HS-5 (cell line): ENCODE measurements around the gene FLVCR1.
"Not testable (repeated sequence)": the region's sequence is repeated elsewhere in the genome, so short reads cannot be mapped to it uniquely, and the experiment has no call there.

ENCODE experiments used
- DNase-seq: peaks from one replicate; pipeline ENCODE4 v3.0.0-alpha.2; 2012; ENCODE audit warnings: low read depth

The FLVCR1 gene

DNA sequence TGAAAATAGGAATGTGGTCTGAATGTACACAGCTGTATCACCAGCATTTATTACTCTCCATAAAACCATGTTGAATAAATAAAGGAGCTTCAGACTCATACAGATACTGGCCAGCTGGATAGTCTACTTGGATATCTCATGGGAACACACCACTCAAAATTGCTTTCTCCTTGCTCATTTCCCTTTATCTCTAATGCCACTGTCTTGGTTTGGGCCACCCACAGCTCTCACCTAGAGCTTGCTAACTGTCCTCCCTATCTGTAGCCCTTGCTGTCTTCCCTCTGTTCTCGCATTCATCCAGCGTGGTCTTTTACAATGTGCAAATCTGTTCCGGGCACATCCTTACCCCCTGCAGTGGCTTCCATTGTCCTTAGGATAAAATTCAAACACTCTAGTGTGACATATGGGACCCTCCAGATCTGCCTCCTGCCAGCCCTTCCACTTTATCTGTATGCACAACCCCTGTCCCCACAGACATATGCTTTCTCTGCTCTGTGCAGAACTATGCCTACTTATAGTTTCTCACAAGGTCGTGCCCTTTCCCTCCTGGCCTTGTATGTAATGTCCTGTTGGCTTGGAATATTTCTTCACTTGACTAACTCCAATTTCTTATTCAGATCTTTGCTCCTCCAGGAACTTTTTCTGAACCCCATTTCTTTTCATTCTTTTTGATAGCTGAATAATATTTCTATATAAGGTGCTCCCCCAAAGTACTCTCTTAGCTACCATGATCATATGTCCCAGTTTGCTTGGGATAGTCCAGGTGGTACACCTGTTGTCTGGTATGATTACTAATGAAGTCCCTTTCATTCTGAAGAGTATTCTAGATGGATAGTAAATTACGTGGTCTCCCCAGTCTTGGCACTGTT, 2.9 kb downstream of the FLVCR1 start:
- DNase-seq: no peak

DNA sequence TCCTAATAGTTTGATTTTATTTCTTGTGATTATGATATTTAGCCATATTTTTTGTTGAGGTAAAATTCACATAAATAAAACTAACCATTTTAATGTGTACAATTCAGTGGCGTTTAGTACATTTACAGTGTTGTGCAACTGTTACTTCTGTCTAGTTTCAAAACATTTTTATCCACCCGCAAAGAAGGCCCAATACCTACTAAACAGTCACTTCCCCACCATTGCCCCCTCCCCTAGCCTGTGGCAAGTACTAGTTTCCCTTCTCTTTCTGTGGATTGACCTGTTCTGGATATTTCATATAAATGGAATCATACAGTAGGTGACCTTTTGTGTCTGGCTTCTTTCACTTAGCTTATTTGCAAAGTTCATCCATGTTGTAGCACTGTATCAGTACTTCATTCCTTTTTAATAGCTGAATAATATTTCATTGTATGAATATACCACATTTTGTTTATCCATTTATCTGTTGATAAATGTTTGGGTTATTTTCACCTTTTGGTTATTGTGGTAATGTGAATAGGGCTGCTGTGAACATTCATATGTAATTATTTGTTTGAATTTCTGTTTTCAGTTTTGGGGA, 4.1 kb downstream of the FLVCR1 start:
- no peak for DNase-seq

DNA sequence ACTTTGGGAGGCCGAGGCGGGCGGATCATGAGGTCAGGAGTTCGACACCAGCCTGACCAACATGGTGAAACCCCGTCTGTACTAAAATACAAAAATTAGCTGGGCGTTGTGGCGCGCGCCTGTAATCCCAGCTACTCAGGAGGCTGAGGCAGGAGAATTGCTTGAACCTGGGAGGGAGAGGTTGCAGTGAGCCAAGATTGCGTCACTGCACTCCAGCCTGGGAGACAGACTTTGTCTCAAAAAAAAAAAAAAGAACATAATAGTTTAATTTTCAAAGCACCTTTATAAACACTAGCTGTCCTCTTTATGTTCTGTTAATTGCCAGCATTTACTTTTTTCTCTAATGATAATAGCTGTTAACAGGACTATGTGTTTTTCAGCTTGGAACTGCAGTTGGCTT, 5.3 kb downstream of the FLVCR1 start:
- DNase-seq: not testable (repeated sequence)

DNA sequence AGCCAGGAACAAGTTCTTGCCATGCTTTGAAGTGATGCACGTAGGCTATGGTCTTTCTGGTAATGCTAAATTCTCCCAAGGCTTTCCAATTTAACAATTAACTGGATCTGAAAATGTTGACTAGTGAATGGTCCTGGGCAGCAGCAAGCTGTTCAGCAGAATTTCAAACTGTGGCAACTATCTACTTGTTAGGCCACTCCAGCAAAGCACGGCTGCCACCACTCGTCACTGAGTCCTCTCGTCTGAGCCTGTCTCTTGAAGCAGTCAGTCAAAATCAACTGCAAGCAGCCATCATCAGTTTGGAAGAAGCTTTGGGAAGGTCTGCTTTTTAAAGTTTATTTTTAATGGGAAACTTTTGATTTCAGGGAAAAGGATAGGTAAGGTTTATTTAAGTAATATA, 6.1 kb downstream of the FLVCR1 start:
- no peak for DNase-seq

DNA sequence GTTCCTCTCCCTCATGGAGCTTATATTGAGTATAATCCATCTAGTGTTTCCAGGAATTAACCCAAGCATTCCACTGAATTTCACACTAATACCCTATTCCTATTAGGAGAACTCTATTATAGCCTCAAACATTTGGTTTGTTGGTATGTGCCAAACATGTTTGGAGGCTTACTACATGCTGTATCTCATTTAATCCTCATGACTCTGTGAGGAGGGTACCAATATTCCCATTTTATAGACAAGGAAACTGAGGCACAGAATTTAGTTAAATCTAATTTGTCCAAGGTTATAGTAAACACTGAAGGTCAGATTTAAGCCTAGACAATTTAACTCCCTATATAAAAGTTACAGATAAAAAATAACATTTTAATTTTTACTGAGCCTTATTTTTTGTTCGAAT, 9.1 kb downstream of the FLVCR1 start:
- no peak for DNase-seq

DNA sequence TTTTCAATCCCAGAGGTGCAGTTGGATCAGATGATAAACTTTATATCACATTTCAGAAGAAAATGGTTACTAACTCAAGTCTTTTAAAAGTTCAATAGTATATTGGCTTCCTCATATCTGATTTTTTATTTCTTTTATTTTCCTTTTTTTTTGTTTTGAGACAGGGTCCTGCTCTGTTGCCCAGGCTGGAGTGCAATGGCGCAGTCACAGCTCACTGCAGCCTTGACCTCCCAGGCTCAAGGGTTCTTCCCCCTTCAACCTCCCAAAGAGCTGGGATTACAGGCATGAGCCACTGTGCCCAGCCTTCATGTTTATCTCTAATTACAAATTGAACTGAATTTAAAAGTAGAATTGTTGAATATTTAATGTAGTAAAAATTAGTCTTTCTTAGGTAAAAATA, 13.9 kb downstream of the FLVCR1 start:
- no peak for DNase-seq

DNA sequence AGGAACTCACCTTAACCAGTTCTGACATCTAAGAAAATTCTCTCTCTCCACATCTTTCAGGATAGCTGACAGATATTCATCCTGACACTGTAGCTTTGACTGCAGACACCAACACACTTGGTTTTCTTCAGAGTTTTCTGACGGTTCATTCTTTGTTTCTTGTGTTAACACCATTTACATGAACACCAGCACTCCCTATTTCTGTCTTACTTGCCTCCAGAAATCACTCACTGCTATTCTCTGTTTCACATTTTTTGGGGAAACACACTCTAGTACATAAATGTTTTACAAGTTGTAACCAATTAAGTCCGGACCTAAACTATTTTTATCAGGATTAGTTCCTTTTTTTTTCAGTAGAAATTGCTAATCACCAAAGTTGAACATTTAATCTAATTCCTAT, 15.4 kb downstream of the FLVCR1 start:
- DNase-seq: no peak

DNA sequence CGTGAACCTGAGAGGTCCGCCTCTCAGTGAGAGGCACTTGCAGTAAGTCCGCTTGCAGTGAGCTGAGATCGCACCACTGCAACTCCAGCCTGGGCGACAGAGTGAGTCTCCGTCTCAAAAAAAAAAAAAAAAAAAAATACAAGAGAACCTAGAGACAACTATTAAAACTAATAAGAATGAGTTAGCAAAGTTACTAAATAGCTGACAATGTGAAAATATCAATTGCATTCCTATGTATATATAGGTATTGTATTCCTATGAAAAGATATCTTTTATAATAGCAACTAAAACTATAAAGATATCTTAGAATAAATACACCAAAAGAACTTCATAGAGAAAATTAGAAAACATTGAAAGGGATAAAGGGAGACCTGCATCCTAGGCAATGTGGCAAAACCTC, 20.3 kb downstream of the FLVCR1 start:
- no peak for DNase-seq

DNA sequence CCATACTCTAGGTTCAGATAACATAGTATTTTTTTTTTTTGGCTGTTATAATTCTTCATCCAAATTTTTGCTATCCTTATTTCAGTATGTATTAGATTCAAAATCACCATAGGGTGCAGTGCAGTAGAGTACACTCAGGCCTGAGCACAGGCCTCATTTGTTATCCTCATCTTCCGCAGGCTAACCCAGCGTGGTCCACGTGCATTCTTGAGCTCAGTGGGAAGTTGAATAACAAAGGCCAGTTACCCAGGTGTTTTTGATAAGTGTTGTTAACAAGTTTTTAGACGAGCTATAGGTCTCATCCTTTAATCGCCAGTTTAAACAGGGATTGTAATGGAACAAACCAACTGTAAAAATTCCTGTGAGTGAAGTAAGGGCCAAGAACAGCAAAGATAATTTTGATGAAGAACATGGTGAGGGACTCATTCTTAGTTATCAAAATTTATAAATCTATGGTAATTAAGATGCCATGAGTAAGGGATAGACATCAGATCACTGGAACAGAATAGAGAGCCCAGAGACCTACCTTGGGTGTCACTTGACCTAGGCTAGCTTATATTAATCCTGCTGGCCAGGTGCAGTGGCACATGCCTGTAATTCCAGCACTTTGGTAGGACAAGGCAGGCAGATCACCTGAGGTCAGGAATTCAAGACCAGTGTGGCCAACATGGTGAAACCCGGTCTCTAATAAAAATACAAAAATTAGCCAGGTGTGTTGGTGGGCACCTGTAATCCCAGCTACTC, 22.0 kb downstream of the FLVCR1 start:
- no peak for DNase-seq

DNA sequence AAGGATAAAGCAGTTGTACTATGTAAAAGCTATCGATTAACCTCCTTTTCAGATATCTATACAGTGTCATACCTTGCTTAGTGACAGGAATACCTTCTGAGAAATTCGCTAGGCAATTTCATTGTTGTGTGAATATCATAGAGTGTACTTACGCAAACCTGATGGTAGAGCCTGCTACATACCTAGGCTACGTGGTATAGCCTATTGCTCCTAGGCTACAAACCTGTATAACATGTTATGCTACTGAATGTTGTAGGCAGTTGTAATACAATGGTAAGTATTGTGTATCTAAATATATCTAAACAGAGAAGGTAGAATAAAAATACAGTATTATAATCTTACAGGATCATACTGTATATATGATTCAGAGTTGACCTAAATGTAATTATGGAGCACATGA, 26.5 kb downstream of the FLVCR1 start:
- no peak for DNase-seq

DNA sequence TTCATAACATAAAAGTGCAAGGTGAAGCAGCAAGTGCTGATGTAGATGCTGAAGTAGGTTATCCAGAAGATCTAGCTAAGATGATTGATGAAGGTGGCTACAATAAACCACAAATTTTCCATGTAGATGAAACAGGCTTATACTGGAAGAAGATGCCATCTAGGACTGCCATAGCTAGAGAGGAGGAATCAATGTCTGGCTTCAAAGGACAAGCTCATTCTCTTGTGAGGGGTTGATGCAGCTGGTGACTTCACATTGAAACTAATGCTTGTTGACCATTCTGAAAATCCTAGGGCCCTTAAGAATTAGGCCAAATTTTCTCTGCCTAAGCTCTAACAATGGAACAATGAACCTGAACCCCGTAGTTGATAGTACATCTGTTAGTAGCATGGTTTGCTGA, 34.0 kb downstream of the FLVCR1 start:
- DNase-seq: no peak

DNA sequence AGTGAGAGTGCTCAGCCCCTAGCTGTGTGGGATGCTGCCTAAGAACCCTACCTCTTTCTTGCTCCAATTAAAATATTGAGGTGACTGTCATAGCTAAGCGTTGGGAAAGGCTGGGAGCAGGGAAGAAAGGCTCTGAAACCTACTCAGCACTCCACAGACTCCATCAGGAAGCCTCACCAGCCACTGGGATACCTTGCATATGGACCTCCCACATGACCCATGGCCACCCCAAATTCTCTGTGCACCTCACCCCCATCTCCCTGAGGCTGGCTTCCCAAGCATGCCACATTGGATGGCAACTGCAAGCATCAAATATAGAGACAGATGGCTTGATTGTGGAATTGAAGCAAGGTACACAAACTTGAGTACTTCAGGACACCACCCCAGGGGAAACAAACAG, 41.8 kb downstream of the FLVCR1 start:
- no peak for DNase-seq

DNA sequence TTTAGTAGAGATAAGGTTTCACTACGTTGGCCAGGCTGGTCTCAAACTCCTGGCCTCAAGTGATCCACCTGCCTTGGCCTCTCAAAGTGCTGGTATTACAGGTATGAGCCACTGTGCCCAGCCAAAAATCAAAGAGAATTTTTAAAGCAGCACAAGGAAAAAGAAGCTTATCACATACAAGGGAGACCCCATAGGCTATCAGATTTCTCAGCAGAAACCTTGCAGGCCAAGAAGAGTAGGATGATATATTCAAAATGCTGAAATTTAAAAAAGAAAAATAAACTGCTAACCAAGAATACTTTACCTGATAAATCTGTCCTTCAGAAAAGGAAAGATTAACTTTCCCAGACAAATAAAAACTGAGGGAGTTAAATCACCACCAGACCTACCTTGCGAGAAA, 43.2 kb downstream of the FLVCR1 start:
- no peak for DNase-seq

DNA sequence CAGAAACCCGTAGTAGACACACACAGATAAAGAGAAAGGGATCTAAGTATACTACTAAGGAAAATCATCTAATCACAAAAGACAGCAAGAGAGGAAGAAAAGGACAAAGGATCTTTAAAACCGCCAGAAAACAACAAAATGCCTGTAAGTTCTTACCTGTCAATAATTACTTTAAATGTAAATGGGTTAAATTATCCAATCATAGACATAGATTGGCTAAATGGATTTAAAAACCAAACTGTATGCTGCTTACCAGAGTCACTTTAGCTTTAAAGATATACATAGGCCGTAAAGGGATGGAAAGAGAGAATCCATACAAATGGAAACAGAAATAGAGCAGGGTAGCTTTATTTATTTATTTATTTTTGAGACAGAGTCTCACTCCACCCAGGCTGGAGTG, 44.0 kb downstream of the FLVCR1 start:
- no peak for DNase-seq

DNA sequence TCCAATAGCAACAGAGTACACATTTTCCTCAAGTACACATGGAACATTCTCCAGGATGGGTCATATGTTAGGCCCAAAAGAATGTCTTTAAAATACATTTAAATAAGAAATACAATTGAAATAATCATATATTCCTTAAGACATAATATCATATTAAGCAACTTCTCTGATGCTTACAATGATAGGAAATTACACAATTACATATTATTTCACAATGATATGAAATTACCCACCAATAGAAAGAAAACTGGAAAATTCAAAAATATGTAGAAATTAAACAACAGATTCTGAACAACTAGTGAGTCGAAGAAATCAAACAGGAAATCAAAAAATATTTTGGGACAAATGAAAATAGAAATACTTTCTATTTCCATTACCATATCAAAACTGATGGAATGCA, 45.6 kb downstream of the FLVCR1 start:
- no peak for DNase-seq

DNA sequence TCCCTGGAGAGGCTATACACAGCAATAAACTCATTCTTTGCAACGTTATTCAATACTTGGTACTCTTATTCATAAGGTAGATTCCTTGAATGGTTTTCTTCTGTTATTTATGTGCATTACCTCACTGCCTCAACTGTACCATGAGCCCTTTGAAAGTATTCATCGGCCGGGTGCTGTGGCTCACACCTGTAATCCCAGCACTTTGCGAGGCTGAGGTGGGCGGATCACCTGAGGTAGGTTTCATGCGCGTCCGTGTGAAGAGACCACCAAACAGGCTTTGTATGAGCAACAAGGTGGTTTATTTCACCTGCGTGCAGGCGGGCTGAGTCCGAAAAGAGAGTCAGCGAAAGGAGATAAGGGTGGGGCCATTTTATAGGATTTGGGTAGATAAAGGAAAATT, 50.0 kb downstream of the FLVCR1 start:
- not testable (repeated sequence) for DNase-seq

DNA sequence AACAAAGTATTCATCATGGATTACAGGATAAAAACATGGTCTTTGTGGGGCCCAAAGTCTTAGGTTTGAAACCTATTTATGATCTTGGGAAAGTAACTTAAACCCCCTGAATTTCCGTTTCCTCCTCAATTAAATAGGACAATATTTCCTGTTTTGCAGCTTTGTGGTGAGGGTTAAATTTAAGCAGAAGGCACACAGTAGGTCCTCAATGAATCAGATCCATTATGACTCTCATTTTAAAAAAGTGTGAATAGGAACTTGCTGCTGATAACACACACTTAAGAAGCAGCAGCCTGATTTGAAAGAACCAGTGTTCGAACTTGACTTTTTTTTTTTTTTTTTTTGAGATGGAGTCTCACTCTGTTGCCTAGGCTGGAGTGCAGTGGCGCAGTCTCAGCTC, 50.9 kb downstream of the FLVCR1 start:
- DNase-seq: no peak

DNA sequence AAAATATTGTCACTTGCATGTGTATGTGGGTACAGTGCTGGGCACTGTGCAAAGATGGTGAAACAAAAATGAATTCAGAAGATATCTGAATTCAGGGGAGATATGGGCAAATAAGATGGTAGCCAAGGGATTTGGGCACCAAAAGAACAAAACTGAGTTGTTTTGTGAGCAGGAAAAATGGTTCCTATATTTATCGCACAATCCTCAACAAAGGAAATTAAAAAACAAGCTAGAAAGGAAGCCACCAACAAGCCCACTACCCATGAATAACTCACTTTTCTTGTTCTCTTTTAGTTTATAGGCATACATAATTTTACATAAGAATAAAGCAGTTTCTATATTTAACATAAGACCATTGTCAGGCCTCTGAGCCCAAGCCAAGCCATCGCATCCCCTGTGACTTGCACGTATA, 51.6 kb downstream of the FLVCR1 start:
- no peak for DNase-seq

DNA sequence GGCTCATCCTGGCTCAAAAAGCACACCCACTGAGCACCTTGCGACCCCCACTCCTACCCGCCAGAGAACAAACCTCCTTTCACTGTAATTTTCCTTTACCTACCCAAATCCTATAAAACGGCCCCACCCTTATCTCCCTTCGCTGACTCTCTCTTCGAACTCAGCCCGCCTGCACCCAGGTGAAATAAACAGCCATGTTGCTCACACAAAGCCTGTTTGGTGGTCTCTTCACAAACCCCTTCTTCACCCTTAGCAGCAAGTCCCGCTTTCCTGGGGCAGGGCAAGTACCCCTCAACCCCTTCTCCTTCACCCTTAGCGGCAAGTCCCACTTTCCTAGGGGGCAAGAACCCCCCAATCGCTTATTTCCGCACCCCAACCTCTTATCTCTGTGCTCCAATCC, 52.1 kb downstream of the FLVCR1 start:
- DNase-seq: not testable (repeated sequence)

DNA sequence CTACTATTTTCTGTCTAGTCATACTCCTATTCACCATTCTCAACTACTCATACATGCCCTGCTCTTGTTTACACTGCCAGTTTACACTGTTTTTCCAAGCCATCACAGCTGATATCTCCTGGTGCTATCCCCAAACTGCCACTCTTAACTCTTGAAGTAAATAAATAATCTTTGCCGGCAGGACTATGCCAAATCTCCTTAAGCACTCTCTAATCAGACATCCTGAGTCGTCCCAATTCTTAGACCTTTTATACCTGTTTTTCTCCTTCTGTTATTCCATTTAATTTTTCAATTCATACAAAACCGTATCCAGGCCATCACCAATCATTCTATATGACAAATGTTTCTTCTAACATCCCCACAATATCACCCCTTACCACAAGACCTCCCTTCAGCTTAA, 55.6 kb downstream of the FLVCR1 start:
- DNase-seq: not testable (repeated sequence)

DNA sequence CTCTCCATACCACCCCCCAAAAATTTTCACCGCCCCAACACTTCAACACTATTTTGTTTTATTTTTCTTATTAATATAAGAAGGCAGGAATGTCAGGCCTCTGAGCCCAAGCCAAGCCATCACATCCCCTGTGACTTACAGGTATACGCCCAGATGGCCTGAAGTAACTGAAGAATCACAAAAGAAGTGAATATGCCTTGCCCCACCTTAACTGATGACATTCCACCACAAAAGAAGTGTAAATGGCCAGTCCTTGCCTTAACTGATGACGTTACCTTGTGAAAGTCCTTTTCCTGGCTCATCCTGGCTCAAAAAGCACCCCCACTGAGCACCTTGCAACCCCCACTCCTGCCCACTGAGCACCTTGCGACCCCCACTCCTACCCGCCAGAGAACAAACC, 56.0 kb downstream of the FLVCR1 start:
- not testable (repeated sequence) for DNase-seq

DNA sequence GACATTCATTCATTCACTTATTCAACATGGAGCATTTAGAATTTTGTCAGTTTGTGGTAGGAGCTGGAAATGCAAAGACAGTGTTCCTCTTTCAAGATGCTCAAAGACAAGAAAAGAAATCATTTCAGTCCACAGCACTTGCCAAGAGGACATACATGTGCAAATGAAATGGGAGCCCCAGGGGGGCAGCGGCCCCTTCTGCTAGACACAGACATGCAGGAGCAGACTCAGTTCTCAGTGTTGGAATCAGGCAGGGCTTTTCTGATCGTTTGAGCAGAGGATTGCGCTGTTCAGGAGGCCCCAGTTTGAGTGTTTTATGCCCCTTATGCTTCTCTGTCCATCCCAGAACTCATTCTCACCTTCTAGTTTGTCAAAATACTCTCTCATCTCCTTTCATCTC, 56.7 kb downstream of the FLVCR1 start:
- no peak for DNase-seq
